Activated naive CD8-positive, alpha-beta T cell treated with anti-CD3 and anti-CD28 coated beads for 36 hours (primary cell): ENCODE data around the gene CCNO. TPM values are rescaled to one million over a fixed set of nuclear protein-coding genes. Genes with fewer than 3 reads are reported as not detected.
A peak's percentile ranks its signal among the peaks of the same experiment; 100 is the strongest.

Source experiments
- DNase-seq: peaks from one replicate; pipeline ENCODE4 v3.0.0; 2021
- H3K27ac Mint-ChIP-seq: one replicate; pipeline ENCODE4 v1.8.0; 2022; ENCODE audit warnings: mild to moderate bottlenecking, moderate library complexity, mixed read lengths
- H3K27me3 Mint-ChIP-seq: one replicate; pipeline ENCODE4 v1.8.0; 2022; ENCODE audit warnings: mild to moderate bottlenecking, mixed read lengths
- H3K36me3 Mint-ChIP-seq: one replicate; pipeline ENCODE4 v1.8.0; 2021; ENCODE audit warnings: mild to moderate bottlenecking, mixed read lengths
- H3K4me1 Mint-ChIP-seq: one replicate; pipeline ENCODE4 v1.8.0; 2021; ENCODE audit warnings: mixed read lengths
- H3K4me3 Mint-ChIP-seq: one replicate; pipeline ENCODE4 v1.8.0; 2022; ENCODE audit warnings: mild to moderate bottlenecking, moderate library complexity, mixed read lengths
- H3K9me3 Mint-ChIP-seq: one replicate; pipeline ENCODE4 v1.8.0; 2022; ENCODE audit warnings: mixed read lengths
- total RNA-seq, 2 experiments: library from RNA; stranded (reverse); gene quantifications; one replicate each; pipeline ENCODE4 v1.2.3, GENCODE V29; 2021

The CCNO gene
- total RNA-seq, 2 experiments from 2014 or later, result 0.14 TPM; not detected in 1

DNA sequence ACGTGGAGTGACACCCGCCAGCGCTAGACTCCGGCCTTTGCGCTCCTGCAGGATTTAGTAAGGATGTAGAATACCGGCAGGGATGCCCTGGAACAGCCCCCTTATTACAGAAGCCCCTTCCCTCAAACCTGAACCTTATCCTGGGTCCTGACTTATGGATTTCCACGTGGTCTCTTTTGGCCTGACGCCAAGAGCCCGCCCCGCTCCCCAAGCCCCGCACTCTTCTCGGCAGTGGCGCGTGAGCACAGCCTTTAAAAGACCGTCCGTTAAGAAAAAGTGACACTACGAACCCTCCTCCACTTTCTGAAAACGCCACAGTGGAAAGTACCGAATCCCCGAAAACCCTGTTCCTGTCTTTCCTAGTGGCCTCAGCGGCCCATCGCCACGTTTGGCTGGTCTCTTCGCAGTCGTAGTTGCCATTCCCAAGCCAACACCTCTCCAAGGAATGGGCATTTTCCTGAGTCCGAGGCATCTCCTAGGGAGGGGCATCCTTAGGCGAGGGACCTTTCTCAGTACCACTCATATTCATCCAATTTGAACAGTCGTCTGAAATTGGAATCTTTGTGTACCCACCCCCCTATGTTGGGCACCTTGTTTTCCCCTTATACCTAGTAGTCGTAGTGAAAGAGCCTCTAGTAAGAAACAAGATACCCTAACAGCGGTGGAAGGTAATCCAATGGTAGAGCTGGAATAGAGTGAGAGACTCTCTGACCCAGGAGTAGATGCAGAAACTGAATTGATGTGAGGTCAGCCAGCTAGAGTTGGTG is 5.6 kb downstream of the CCNO start:
- H3K27ac Mint-ChIP-seq, result no peak overlapping the region
- peak overlapping the region; percentile 64 for H3K4me3 Mint-ChIP-seq
- no peaks in the 10 kb centered on the region for H3K36me3 Mint-ChIP-seq

DNA sequence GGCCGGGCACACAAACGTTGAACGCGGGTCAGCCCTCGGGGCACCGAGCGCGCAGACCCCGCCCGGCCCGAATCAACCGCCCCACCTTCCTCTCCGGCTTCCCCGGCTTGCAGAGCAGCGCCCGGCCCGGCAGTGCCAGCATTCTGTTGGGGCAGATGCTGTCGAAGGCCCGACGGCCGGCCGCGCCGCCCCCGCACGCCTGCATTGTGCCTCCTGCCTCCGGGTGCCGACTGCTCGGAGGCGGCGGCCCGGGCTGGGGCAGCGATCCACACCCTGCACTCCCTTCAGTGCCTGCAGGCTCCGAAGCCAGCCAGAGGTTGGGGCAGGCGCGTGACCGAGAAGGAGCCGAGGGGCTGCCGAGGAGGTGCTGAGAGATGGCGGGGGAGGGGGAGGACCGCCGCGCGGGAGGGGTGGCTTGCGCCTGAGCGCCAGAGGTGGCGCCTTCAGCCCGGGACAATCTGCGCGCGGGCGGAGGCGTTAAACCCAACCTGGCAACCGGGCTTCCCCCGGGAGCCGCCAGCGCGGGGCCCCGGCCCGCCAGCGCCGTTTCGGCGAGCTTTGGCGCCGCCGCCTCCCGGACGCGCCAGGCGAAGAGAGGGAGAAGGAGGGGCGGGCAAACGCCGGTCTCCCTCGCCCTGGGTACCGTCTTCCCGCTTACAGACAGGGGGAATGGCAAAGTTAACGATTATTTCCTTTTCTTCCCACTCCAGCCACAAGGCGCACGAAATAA is 6.3 kb downstream of the CCNO start, which contains the start of gene MCIDAS:
Gene MCIDAS, minus strand, starts transcription at position 382 of the 730 bp plus-strand sequence. Its CDS starts 177 bp downstream, at position 205.
- Mint-ChIP-seq H3K36me3 (no peaks in the 10 kb centered on the region), H3K4me3 (peak within 1 kb of the TSS; percentile 64), H3K9me3 (no peaks in the 10 kb centered on the region), H3K27ac (no peak within 1 kb of the TSS), H3K4me1 (peaks cover 42% of the 10 kb centered on the region), H3K27me3 (peaks cover 91% of the 10 kb centered on the region)
- DNase-seq, result peak; percentile 76

More for the DNA sequence above, 5.6 kb downstream of the CCNO start:
- no peak for DNase-seq
- peaks cover 42% of the 10 kb centered on the region for H3K4me1 Mint-ChIP-seq
- no peaks in the 10 kb centered on the region for H3K9me3 Mint-ChIP-seq
- peaks cover 91% of the 10 kb centered on the region for H3K27me3 Mint-ChIP-seq

DNA sequence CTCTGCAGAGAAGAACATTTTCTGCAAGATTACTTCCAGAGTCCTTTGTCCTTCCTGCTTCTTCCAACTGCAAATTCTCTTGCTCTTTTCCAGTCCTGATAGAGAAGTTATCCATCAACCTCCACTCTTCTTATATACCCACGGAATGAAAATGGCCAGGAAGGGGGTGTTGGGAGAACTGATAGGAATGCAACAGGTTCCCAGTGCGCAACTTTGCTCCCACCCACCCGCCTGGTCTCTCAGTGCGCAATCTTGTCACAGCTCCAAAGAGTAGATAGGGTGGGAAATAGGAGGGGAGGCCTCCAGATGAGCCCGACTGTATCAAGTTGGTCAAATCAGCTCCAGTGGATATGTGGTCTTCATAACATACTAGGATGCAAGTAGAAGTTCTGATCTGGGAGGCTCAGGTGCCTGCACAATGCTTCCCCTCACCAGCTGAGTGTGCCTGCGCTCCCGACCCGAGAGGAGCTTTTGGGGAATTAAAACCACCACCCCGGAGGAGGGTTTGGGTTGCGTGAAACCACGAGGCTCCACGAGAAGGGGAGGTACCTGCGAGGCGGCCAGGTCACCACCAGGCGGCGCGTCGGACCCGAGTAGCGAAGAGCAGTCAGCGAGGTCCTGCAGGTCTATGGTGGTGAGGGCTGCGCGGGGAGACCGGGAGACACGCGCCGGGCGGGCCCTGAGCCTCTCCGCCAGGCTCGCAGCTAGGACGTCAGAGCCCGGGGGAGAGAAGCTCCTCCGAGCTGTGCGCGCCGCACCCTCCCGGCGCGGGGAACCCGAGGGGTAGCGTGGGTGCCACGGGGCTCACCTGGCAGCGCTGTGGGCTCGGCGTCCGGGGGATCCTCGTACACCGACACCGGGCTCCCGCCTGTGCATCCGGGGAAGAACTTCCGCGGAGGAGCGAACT is 7.1 kb downstream of the CCNO start:
- Mint-ChIP-seq H3K4me1 (peaks cover 38% of the 10 kb centered on the region), H3K9me3 (no peaks in the 10 kb centered on the region), H3K36me3 (no peaks in the 10 kb centered on the region), H3K27me3 (peaks cover 91% of the 10 kb centered on the region), H3K27ac (no peak overlapping the region), H3K4me3 (peak overlapping the region; percentile 55)
- DNase-seq, result peak; percentile 80

DNA sequence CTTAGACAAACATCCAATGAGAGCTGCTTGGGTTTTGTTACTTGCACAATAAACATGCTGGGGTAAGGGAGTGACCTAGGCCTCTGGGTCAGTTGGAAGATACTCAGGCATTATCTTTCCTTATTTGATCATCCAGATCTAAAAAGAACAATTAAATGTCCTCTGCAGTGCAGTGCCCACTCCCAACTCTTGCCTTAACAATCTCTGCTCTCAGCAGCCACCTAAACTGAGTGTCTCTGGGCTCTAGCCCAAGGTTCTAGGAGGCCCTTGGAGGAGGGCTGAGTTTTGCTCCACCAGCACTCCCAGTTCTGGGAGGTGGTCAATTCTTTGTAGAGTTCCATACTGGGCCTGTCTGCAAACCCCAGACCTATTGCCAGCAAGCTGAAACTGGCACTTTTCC is 8.1 kb downstream of the CCNO start:
- Mint-ChIP-seq H3K9me3 (no peaks in the 10 kb centered on the region), H3K4me1 (peaks cover 41% of the 10 kb centered on the region), H3K4me3 (no peak overlapping the region), H3K27ac (no peak overlapping the region), H3K27me3 (peaks cover 91% of the 10 kb centered on the region), H3K36me3 (no peaks in the 10 kb centered on the region)
- DNase-seq, result no peak

DNA sequence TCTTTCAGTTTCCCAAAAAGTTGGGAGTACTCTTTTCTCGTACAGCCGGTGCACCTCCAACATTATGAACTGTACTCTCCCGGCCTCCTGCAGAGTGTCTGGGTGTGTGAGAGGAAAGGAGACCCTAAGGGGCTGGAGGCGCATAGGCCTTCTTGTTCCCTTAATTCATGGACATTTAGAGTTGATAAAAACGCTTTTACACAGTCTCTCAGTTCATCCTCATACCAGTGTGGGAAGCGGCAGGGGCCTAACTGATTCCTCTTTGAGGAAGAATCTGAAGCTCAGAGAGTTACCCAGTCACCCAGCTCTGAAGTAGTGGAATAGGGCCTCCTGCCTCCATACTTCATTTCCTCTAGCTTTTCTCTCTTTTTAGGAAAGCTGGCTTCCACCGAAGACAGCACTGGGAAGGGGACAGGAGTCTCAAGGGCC is 9.6 kb downstream of the CCNO start:
- H3K4me1 Mint-ChIP-seq, result peaks cover 36% of the 10 kb centered on the region
- no peaks in the 10 kb centered on the region for H3K9me3 Mint-ChIP-seq
- H3K36me3 Mint-ChIP-seq, result no peaks in the 10 kb centered on the region
- H3K27ac Mint-ChIP-seq, result no peak overlapping the region
- H3K27me3 Mint-ChIP-seq, result peaks cover 90% of the 10 kb centered on the region
- DNase-seq, result no peak
- no peak overlapping the region for H3K4me3 Mint-ChIP-seq

DNA sequence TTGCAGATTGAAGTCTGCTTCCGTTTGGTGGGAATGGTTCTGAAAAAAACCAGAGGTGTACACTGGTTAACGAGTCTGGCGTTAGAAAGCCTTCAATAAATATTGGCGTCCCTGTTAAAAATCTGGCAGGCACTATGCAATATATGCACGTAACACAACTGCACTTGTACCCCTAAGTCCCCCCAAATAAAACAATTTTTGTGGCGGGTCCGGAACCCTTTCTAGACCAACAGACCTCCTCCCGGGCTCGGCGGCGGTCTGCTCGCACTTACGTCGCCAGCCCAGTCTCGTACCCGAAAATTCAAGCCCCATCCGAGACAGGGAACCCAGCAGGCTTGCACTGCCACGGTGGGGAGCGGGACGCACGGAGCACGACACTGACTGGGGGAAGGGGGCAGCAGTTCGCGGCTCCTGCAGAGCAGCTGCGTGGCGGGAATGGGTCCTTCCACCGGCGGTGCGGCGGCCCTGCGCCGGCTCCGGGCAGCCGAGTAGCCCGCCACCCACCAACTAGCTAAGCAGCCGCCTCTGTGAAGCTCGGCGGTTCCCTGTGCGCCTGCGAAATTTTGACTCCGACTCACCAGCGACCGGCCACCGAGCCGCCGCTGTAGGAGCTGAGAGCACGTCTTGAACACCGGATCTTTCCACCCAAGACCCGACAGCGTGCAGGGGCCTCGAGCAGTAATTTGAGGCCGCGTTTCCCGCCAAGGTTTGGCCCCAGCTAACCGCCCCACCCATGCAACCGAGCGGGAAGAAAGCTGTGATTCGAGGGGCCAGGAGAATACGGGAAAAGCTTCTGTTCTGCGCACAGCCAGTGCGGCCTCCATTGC is 10.2 kb downstream of the CCNO start:
- H3K27ac Mint-ChIP-seq, result no peak overlapping the region
- H3K4me3 Mint-ChIP-seq, result peak overlapping the region; percentile 18
- H3K4me1 Mint-ChIP-seq, result peaks cover 36% of the 10 kb centered on the region

DNA sequence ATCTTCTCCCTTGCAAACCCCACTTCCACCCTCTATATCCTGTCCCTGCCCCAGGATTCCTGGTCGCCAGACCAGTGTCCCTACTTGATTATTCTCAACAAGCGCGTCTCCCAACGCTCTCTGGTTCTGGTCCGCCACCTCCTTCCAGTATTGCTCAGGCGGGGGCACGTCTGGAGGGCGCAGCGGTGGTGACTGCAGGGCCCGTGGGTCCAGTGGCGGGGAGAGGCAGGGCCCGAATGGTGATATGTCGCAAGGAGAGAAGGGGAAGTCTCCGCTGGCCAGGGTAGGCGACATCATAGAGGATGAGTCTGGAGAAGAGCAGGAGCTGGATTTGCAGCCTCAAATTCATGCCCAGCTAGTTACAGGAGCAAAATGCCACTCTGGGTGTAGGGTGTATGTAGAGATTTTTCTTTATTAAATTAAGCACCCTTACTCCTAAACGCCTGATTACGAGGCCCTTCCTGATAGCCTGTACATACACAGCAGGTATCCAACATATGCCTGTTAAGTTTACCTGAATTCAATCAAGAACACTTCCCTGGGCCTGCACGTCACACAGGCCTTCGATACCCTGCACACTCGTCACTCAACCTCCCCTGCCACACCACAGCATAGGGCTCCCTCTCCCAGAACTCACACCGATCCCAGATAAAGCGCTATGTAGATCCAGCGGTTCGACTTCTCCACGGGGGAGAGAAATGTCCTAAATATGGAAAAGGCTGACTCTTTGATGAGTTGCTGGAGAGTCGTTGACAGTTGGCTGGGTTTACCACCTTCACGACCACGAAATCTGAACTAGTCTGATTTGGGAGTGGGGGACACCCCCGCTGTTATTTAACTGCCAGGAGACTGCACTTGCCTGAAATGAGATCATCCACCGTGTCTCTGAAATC is 11.1 kb downstream of the CCNO start:
- peak overlapping the region; percentile 8 for H3K27ac Mint-ChIP-seq
- H3K9me3 Mint-ChIP-seq, result no peaks in the 10 kb centered on the region
- peaks cover 29% of the 10 kb centered on the region for H3K4me1 Mint-ChIP-seq
- no peak overlapping the region for H3K4me3 Mint-ChIP-seq
- H3K27me3 Mint-ChIP-seq, result peaks cover 87% of the 10 kb centered on the region
- no peaks in the 10 kb centered on the region for H3K36me3 Mint-ChIP-seq
- no peak for DNase-seq

More for the DNA sequence above, 10.2 kb downstream of the CCNO start:
- Mint-ChIP-seq H3K27me3 (peaks cover 90% of the 10 kb centered on the region), H3K36me3 (no peaks in the 10 kb centered on the region), H3K9me3 (no peaks in the 10 kb centered on the region)
- DNase-seq, result peak; percentile 34

DNA sequence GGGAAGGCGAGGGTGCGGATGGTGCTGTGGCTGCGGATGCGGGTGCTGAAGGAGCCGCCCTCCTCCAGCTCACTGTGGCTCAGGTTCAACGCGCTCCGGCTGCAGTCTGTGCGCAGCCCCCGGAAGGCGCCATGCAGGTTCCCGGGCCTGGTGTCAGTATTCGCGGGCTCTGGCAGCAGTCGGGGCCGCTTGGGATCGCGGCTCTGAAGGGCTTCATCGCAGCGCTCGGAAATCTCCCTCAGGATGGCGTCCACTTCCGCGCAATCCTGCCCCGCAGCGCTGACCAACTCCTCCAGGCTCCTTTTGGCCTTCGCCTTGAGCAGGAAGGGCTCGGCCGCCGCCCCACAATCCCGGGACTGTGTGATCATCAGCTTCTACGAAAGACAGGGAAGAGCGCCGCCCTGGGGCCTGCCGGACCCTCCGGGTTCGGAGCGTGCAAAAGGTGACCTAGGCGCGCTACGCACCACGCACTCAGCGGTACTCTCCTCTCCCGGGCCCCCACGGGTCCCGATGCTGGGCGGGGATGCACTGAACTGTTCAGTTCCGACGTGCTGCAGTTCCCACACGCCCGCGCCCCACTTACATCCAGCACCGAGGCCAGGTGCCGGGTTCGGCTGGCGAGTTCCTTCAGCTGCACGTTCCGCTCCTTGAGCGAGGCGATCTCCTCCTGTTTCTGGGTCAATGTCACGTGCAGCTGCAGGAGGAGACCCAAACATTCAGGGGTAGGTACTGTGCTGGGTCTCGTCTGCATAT is 12.8 kb downstream of the CCNO start:
- H3K27me3 Mint-ChIP-seq, result peaks cover 79% of the 10 kb centered on the region
- DNase-seq, result peak; percentile 18
- peak overlapping the region; percentile 74 for H3K4me3 Mint-ChIP-seq
- H3K36me3 Mint-ChIP-seq, result no peaks in the 10 kb centered on the region
- no peaks in the 10 kb centered on the region for H3K9me3 Mint-ChIP-seq
- peaks cover 23% of the 10 kb centered on the region for H3K4me1 Mint-ChIP-seq
- H3K27ac Mint-ChIP-seq, result no peak overlapping the region

DNA sequence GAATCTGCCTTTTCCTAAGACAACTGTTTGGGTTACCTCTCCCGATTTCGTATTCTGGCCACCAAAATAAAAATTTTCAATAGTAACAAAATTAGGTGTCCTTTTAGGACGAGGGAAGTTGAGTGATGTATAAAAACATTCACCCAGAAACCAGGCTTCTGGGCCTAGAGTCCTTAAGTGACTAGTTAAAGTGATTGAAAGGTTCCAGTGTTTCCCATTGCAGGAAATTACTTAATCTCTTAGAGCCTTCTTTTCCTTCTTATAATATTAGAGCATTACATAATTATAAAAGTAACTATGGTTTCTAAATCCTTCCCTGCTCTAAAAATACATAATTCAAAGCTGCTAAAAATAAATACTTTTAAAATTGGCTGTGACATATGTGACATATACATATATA is 13.6 kb downstream of the CCNO start:
- no peak for DNase-seq
- H3K4me3 Mint-ChIP-seq, result no peak overlapping the region
- no peak overlapping the region for H3K27ac Mint-ChIP-seq
- peaks cover 70% of the 10 kb centered on the region for H3K27me3 Mint-ChIP-seq
- peaks cover 23% of the 10 kb centered on the region for H3K4me1 Mint-ChIP-seq
- no peaks in the 10 kb centered on the region for H3K9me3 Mint-ChIP-seq
- H3K36me3 Mint-ChIP-seq, result no peaks in the 10 kb centered on the region

DNA sequence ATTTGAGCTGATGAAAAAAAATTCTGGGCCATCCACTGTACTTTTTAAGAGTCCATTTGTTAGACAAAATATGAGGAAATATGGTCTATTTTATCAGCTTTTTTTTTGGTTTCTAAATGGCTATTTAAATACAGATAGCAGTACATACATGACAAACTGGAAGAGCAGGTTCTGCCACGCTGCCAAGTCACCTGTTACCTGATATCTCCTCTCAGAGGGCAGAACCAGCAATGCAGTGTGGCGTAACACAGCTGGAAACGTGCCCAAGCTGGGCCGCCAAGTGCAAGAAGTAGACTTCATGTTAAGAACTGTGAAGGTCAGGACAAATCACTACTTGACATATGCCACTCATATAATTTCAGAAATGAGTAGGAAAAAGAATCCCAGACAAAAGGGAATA is 14.4 kb downstream of the CCNO start:
- H3K36me3 Mint-ChIP-seq, result no peaks in the 10 kb centered on the region
- peaks cover 22% of the 10 kb centered on the region for H3K4me1 Mint-ChIP-seq
- no peaks in the 10 kb centered on the region for H3K9me3 Mint-ChIP-seq
- peaks cover 62% of the 10 kb centered on the region for H3K27me3 Mint-ChIP-seq
- DNase-seq, result no peak
- H3K27ac Mint-ChIP-seq, result no peak overlapping the region
- no peak overlapping the region for H3K4me3 Mint-ChIP-seq

DNA sequence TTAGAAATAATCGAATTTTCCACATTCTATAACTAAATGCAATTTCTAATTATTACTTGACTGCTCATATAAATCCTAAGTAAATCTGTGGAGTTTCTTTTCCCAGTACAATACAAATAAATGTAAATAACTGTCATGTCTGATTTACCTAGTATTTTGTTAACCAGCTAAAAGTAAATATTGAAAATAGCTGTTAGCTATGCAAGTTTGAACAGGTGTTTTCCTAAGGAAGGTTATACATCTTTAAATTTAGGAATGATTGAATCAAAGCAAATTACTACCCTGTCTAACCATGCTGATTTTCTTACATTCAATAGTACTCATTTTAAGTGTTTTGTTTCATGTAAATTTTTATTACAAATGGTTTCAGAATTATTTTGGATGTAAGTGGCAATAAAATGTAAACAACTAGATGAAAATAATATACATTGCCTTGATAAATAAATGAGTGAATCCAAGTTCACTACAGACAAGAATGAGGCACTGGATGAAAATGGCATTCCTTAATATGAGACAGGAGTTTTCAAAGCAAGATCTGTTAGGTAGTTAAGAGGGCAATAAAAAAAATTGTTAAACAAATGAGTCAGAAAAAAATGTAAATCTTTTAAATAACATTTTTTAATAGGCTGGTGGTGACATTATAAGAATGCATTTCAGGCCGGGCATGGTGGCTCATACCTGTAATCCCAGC is 22.1 kb downstream of the CCNO start:
- H3K27me3 Mint-ChIP-seq, result peaks cover 5% of the 10 kb centered on the region
- no peaks in the 10 kb centered on the region for H3K9me3 Mint-ChIP-seq
- no peak for DNase-seq
- H3K27ac Mint-ChIP-seq, result no peak overlapping the region
- H3K4me1 Mint-ChIP-seq, result no peaks in the 10 kb centered on the region
- no peaks in the 10 kb centered on the region for H3K36me3 Mint-ChIP-seq
- no peak overlapping the region for H3K4me3 Mint-ChIP-seq

DNA sequence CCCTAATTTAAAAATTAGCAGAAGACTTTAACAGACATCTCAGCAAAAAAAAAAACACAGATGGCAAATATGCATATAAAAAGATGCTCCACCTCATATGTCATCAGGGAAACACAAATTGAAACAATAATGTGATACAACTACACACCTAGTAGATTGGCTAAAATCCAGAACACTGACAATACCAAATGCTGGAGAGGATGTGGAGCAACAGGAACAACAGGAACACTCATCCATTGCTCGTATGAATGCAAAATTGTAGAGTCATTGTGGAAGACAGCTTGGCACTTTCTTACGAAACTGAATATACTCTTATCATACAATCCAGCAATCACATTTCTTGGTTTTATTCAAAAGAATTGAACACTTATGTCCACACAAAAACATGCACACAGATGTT is 28.4 kb downstream of the CCNO start:
- peaks cover 39% of the 10 kb centered on the region for H3K27me3 Mint-ChIP-seq
- H3K27ac Mint-ChIP-seq, result no peak overlapping the region
- no peak for DNase-seq
- peaks cover 2% of the 10 kb centered on the region for H3K9me3 Mint-ChIP-seq
- no peaks in the 10 kb centered on the region for H3K4me1 Mint-ChIP-seq
- H3K4me3 Mint-ChIP-seq, result no peak overlapping the region
- no peaks in the 10 kb centered on the region for H3K36me3 Mint-ChIP-seq
